Neural progenitor cell (in vitro differentiated cells): ENCODE results near the gene THOC5.

Experiments
- EZH2phosphoT487 ChIP-seq: fragments of 200-600 bp; sonication (generic); IDR thresholded peaks from 2 replicates; pipeline ENCODE4 v1.6.1; 2017; ENCODE audit warnings: antibody characterized with exemption
- TF ChIP-seq, protein P1 (sequence below): fragments of 200-600 bp; sonication (generic); IDR thresholded peaks from 2 replicates; pipeline ENCODE4 v1.5.1; 2017; ENCODE audit warnings: antibody characterized with exemption, mild to moderate bottlenecking

DNA sequence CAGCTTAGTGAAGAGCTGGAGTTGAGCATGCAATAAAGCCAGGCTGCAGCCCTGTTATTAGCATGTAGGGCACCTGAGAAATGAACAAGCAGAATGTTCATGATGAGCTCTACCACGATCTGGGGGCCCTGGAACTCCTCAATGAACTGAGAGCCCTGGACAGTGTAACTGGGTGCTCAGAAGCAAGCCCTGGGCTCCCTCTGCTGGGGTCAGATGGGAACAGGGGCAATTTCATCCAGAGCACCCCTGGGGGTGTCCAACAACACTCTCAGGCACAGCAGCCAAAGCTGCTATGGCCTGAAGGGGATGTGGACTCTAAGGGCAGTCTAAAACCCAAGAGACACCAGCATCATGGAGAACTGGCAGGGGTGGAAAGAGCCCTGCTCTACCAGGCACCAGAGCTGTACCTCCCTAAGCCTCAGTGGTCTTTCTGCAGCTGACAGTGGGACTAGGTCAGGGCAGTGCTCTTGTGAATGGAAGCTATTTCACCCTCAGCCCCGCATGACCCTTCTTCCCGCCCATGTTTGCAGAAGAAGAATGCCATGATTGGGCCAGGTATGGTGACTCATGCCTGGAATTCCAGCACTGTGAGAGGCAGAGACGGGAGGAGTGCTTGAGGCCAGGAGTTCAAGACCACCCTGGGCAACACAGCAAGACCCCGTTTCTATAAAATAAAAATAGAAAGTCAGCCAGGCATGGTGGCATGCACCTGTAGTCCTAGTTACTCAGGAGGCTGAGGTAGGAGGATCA, 28.9 kb downstream of the THOC5 start:
- no peak for TF ChIP-seq EZH2phosphoT487
- TF ChIP-seq, protein P1, sequence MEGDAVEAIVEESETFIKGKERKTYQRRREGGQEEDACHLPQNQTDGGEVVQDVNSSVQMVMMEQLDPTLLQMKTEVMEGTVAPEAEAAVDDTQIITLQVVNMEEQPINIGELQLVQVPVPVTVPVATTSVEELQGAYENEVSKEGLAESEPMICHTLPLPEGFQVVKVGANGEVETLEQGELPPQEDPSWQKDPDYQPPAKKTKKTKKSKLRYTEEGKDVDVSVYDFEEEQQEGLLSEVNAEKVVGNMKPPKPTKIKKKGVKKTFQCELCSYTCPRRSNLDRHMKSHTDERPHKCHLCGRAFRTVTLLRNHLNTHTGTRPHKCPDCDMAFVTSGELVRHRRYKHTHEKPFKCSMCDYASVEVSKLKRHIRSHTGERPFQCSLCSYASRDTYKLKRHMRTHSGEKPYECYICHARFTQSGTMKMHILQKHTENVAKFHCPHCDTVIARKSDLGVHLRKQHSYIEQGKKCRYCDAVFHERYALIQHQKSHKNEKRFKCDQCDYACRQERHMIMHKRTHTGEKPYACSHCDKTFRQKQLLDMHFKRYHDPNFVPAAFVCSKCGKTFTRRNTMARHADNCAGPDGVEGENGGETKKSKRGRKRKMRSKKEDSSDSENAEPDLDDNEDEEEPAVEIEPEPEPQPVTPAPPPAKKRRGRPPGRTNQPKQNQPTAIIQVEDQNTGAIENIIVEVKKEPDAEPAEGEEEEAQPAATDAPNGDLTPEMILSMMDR = peak; percentile 54
